Sigmoid colon (tissue), 7 donors: ENCODE measurements around the gene TMEM181. TPM values are rescaled to one million over a fixed set of nuclear protein-coding genes. Genes with fewer than 3 reads are reported as not detected.

Experiments
- DNase-seq: peaks from one replicate; pipeline ENCODE4 v3.0.0-alpha.2; 2019
- H3K27ac ChIP-seq, 4 donors: fragments of 200-600 bp; sonication (generic); one replicate each; pipeline ENCODE4 v1.5.1; 2016 to 2019; ENCODE audit warnings: mild to moderate bottlenecking in 1 of 4
- H3K27me3 ChIP-seq, 3 donors: fragments of 200-600 bp; sonication (generic); one replicate each; pipeline ENCODE4 v1.5.1; 2019; ENCODE audit warnings: mild to moderate bottlenecking in 1 of 3
- H3K36me3 ChIP-seq, 4 donors: fragments of 200-600 bp; sonication (generic); one replicate each; pipeline ENCODE4 v1.5.1; 2016 to 2019
- H3K4me1 ChIP-seq, 4 donors: fragments of 200-600 bp; sonication (generic); one replicate each; pipeline ENCODE4 v1.5.1; 2017 to 2019
- H3K4me3 ChIP-seq, 4 donors: fragments of 200-600 bp; sonication (generic); one replicate each; pipeline ENCODE4 v1.5.1; 2017 to 2019; ENCODE audit warnings: mild to moderate bottlenecking in 2 of 4, moderate library complexity in 1 of 4
- H3K9me3 ChIP-seq, 4 donors: fragments of 200-600 bp in 3 of 4; sonication (generic) in 3 of 4; one replicate each; pipeline versions ENCODE4 v1.5.1 to v1.6.1; 2013 to 2019
- EP300 ChIP-seq, 4 donors: sonication (generic); formaldehyde crosslinking; IDR thresholded peaks; one replicate each; pipeline ENCODE4 v1.6.1; 2017; ENCODE audit warnings: antibody characterized with exemption in 4 of 4
- POLR2A ChIP-seq, 2 donors: fragments of 450-650 bp; IDR thresholded peaks; one replicate each; pipeline ENCODE4 v1.6.1; 2016; ENCODE audit warnings: antibody characterized with exemption in 2 of 2, mild to moderate bottlenecking in 2 of 2, moderate library complexity in 2 of 2
- POLR2AphosphoS5 ChIP-seq, 4 donors: sonication (generic); formaldehyde crosslinking; IDR thresholded peaks; one replicate each; pipeline ENCODE4 v1.6.1; 2017; ENCODE audit warnings: antibody characterized with exemption in 4 of 4
- WGBS, 2 donors: extraction: QIAGEN DNeasy Blood & Tissue Kit; methylation state at CpG; one replicate each; pipeline ENCODE4 v1.1.7; 2013; 5-methylcytosine and 5-hydroxymethylcytosine counted together
- intact Hi-C: fragments of 100-400 bp; cut with DNase I; formaldehyde crosslinking; loops from one replicate; pipeline ENCODE4 v1.15.1; 2023
- polyA plus RNA-seq, 3 donors: library from polyadenylated mRNA; stranded (reverse); fragments of 200-250 nt; gene quantifications; one replicate each; pipeline ENCODE4 v1.2.3, GENCODE V29; 2013
- total RNA-seq, 4 donors: library from RNA; depleted of rRNA; stranded (reverse); fragments of >200 nt; gene quantifications; one replicate each; pipeline ENCODE4 v1.1.0, GENCODE V29; 2016
- TF ChIP-seq, protein P1 (sequence below), 4 experiments: fragments of 450-650 bp in 3 of 4; fragments of 200-600 bp in 1 of 4; IDR thresholded peaks; one replicate each; pipeline ENCODE4 v1.5.1; 2016 to 2019; ENCODE audit warnings: antibody characterized with exemption in 4 of 4, mild to moderate bottlenecking in 3 of 4, moderate library complexity in 2 of 4
- donor health status: healthy with polysubstance abuse.
- donor health status: Bipolar disorder and iron deficiency.
- donor health status: healthy.

The TMEM181 gene
- total and polyA plus RNA-seq, 7 donors, result 4.6 to 24.7 (median 20.8) TPM

DNA sequence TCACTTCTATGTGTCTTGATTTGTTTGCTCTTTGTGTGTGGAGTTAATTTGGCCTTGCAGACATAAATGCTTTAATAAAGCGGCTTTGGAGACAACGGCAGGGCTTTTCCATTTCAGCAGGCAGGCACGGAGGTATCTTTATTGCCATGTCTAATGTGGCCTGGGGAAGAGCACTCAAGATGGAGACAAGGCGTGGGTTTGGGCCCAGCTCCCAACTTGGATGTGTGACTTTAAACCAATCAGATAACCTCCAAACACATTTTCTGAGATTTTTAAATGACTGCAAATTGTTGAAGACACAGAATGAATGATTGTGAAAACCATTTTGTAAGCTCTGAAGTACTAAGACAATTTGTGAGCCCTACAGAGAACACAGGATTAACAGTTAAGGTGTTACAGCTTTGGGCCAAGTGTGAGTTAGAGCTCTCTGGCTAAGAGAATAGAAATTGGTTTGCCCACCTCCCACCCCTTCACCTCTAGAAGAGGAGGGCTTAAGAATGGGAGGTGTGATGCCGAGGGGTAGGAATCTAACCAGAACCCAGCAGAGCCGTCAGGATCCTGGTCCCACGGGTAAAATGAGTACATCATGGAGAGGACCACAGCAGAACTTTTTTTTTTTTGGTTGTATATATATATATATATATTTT is 75.7 kb downstream of the TMEM181 start:
- no peak for TF ChIP-seq POLR2A (IDR thresholded peaks at IDR 0.05)
- TF ChIP-seq POLR2AphosphoS5 (IDR thresholded peaks at IDR 0.05), result no peak
- TF ChIP-seq, protein P1, sequence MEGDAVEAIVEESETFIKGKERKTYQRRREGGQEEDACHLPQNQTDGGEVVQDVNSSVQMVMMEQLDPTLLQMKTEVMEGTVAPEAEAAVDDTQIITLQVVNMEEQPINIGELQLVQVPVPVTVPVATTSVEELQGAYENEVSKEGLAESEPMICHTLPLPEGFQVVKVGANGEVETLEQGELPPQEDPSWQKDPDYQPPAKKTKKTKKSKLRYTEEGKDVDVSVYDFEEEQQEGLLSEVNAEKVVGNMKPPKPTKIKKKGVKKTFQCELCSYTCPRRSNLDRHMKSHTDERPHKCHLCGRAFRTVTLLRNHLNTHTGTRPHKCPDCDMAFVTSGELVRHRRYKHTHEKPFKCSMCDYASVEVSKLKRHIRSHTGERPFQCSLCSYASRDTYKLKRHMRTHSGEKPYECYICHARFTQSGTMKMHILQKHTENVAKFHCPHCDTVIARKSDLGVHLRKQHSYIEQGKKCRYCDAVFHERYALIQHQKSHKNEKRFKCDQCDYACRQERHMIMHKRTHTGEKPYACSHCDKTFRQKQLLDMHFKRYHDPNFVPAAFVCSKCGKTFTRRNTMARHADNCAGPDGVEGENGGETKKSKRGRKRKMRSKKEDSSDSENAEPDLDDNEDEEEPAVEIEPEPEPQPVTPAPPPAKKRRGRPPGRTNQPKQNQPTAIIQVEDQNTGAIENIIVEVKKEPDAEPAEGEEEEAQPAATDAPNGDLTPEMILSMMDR (IDR thresholded peaks at IDR 0.05), result no peak
- TF ChIP-seq EP300 (IDR thresholded peaks at IDR 0.05), result no peak
- peaks cover 0 to 22% (median 14%) of the 10 kb centered on the region in 4 donors for H3K4me1 ChIP-seq
- no peak overlapping the region for H3K4me3 ChIP-seq
- H3K36me3 ChIP-seq, result peaks cover 0 to 60% (median 18%) of the 10 kb centered on the region in 4 donors
- H3K27ac ChIP-seq, result no peak overlapping the region
- intact Hi-C loops, result no loop called here
- 90 to 94% methylated on average over 7 of the region's 7 CpGs for WGBS, 2 donors
- no peaks in the 10 kb centered on the region for H3K9me3 ChIP-seq
- DNase-seq, result no peak
- no peaks in the 10 kb centered on the region for H3K27me3 ChIP-seq

DNA sequence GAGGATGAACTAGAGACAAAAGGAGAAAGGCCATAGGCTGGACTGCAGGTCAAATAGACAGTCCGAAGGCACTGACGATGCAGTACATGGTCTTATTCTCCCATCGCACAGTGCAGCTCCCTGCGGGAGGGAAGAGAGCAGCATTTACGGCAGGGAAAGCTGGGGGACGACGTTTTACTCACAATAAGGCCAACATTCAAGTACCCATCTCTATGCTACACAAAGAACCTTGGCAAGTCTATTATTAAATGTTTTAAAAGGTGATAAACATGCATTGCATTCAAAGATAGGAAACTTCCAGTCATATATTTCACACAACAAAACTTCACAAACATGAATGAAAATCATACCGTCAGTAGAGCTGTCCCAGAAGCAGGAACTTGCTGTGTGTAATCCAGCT is 76.9 kb downstream of the TMEM181 start:
- H3K4me1 ChIP-seq, result peaks cover 0 to 22% (median 11%) of the 10 kb centered on the region in 4 donors
- intact Hi-C loops, result no loop called here
- 91 to 93% methylated on average over 8 of the region's 8 CpGs for WGBS, 2 donors
- TF ChIP-seq, protein P1 (IDR thresholded peaks at IDR 0.05), result no peak
- TF ChIP-seq POLR2A (IDR thresholded peaks at IDR 0.05) (no peak), POLR2AphosphoS5 (IDR thresholded peaks at IDR 0.05) (no peak), EP300 (IDR thresholded peaks at IDR 0.05) (no peak)
- H3K27ac ChIP-seq, result no peak overlapping the region
- peaks cover 0 to 60% (median 18%) of the 10 kb centered on the region in 4 donors for H3K36me3 ChIP-seq
- H3K4me3 ChIP-seq, result no peak overlapping the region
- H3K9me3 ChIP-seq, result no peaks in the 10 kb centered on the region
- no peak for DNase-seq
- no peaks in the 10 kb centered on the region for H3K27me3 ChIP-seq

GRCh38 chr6:158638324-158638854 is 78.5 kb downstream of the TMEM181 start:
- TF ChIP-seq, protein P1 (IDR thresholded peaks at IDR 0.05), result no peak
- TF ChIP-seq POLR2A (IDR thresholded peaks at IDR 0.05) (no peak), POLR2AphosphoS5 (IDR thresholded peaks at IDR 0.05) (no peak), EP300 (IDR thresholded peaks at IDR 0.05) (no peak)
- Histone ChIP-seq H3K36me3 (peaks cover 0 to 51% (median 17%) of the 10 kb centered on the region in 4 donors), H3K27me3 (no peaks in the 10 kb centered on the region), H3K4me3 (no peak overlapping the region), H3K9me3 (no peaks in the 10 kb centered on the region), H3K27ac (no peak overlapping the region), H3K4me1 (peaks cover 0 to 34% (median 27%) of the 10 kb centered on the region in 4 donors)
- intact Hi-C loops, result no loop called here
- DNase-seq, result no peak
- 85 to 91% methylated on average over 3 of the region's 3 CpGs for WGBS, 2 donors

DNA sequence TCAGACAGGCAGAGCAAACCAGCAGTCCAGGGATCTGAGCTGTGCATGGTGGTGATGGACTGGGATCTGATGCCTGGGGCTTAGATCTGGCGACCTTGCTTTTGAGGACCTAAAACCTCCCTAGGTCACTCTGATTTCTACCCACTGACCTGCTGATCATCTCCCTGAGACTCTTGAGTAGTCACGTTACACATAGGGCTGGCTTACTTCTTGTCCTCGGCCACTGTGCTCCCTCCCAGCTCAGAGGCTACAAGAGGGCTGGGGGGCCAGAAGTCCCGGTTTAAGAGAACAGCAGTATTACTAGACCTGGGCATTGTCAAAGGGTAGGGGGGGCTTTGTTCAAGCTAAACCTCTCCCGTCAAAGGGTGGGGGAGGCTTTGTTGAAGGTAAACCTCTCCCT is 79.2 kb downstream of the TMEM181 start:
- TF ChIP-seq, protein P1 (IDR thresholded peaks at IDR 0.05), result no peak
- TF ChIP-seq POLR2A (IDR thresholded peaks at IDR 0.05) (no peak), POLR2AphosphoS5 (IDR thresholded peaks at IDR 0.05) (no peak), EP300 (IDR thresholded peaks at IDR 0.05) (no peak)
- DNase-seq, result peak; percentile 32
- WGBS, 2 donors, result 91% methylated on average over 5 of the region's 5 CpGs
- H3K4me3 ChIP-seq, result no peak overlapping the region
- no peak overlapping the region for H3K27ac ChIP-seq
- peaks cover 0 to 47% (median 17%) of the 10 kb centered on the region in 4 donors for H3K36me3 ChIP-seq
- no peaks in the 10 kb centered on the region for H3K27me3 ChIP-seq
- peaks cover 0 to 38% (median 32%) of the 10 kb centered on the region in 4 donors for H3K4me1 ChIP-seq
- intact Hi-C loops, result no loop called here
- H3K9me3 ChIP-seq, result no peaks in the 10 kb centered on the region
